Smooth muscle cell (in vitro differentiated cells): Measurements from ENCODE around the gene EDAR. TPM values are rescaled to one million over a fixed set of nuclear protein-coding genes. Genes with fewer than 3 reads are reported as not detected.

Experiments used
- DNase-seq: peaks from one replicate; lab custom pipeline; 2025; ENCODE audit not compliant: unreplicated experiment; lab: John Stamatoyannopoulos, UW
- H2AFZ ChIP-seq: fragments of 200-600 bp; sonication (generic); 2 replicates; pipeline ENCODE4 v1.6.0; 2016; ENCODE audit warnings: antibody characterized with exemption, low read depth, mild to moderate bottlenecking
- H3F3A ChIP-seq: fragments of 200-600 bp; sonication (generic); 2 replicates; pipeline ENCODE4 v1.6.0; 2017; ENCODE audit warnings: antibody characterized with exemption, low read depth
- H3K27ac ChIP-seq: fragments of 200-600 bp; sonication (generic); 2 replicates; pipeline ENCODE4 v1.5.1; 2016; ENCODE audit warnings: low read depth, mild to moderate bottlenecking
- H3K27me3 ChIP-seq: fragments of 200-600 bp; sonication (generic); 2 replicates; pipeline ENCODE4 v1.6.1; 2016; ENCODE audit warnings: low read depth, mild to moderate bottlenecking
- H3K36me3 ChIP-seq: fragments of 200-600 bp; sonication (generic); 2 replicates; pipeline ENCODE4 v1.5.1; 2016; ENCODE audit warnings: low read depth
- H3K4me1 ChIP-seq: fragments of 200-600 bp; sonication (generic); 2 replicates; pipeline ENCODE4 v1.5.1; 2016; ENCODE audit warnings: low read depth
- H3K4me2 ChIP-seq: fragments of 200-600 bp; sonication (generic); 2 replicates; pipeline ENCODE4 v1.6.0; 2016; ENCODE audit warnings: mild to moderate bottlenecking
- H3K4me3 ChIP-seq: fragments of 200-600 bp; sonication (generic); 2 replicates; pipeline ENCODE4 v1.5.1; 2016; ENCODE audit warnings: mild to moderate bottlenecking
- H3K79me2 ChIP-seq: fragments of 200-600 bp; sonication (generic); 2 replicates; pipeline ENCODE4 v1.6.0; 2016; ENCODE audit warnings: low read depth, mild to moderate bottlenecking
- H3K9ac ChIP-seq: fragments of 200-600 bp; sonication (generic); 2 replicates; pipeline ENCODE4 v1.6.0; 2016; ENCODE audit warnings: low read depth
- H3K9me3 ChIP-seq: fragments of 200-600 bp; sonication (generic); replicated peaks from 2 replicates; pipeline ENCODE4 v1.5.1; 2016; ENCODE audit warnings: low read depth
- H4K20me1 ChIP-seq: fragments of 200-600 bp; sonication (generic); 2 replicates; pipeline ENCODE4 v1.6.0; 2016; ENCODE audit warnings: low read depth
- CTCF ChIP-seq: fragments of 200-600 bp; sonication (generic); IDR thresholded peaks from 2 replicates; pipeline ENCODE4 v1.5.1; 2017; ENCODE audit warnings: borderline replicate concordance, mild to moderate bottlenecking, antibody characterized with exemption; ENCODE audit not compliant: insufficient read depth, poor library complexity, severe bottlenecking
- WGBS: methylation state at CpG from one replicate; pipeline ENCODE4 v1.1.7; 2016; ENCODE audit warnings: low lambda C conversion rate; 5-methylcytosine and 5-hydroxymethylcytosine counted together
- polyA plus RNA-seq: library from polyadenylated mRNA; unstranded; fragments of >200 nt; fragmentation: Nextera tagmentation; extraction: Ambion mirVana; gene quantifications from 2 replicates; pipeline ENCODE4 v1.2.1, GENCODE V29; 2016
- total RNA-seq: library from RNA; depleted of rRNA; stranded (reverse); fragments of >200 nt; gene quantifications from 2 replicates; pipeline ENCODE4 v1.2.3, GENCODE V29; 2014

Gene EDAR
- total and polyA plus RNA-seq, 2 experiments from 2014 or later = 0.09 TPM; not detected in 1

GRCh38 chr2:109013051-109013450 is 24.0 kb upstream of the EDAR start:
- Histone ChIP-seq H3K79me2 (no peaks in the 10 kb centered on the region), H3K36me3 (no peaks in the 10 kb centered on the region), H3F3A (no peaks in the 10 kb centered on the region), H3K4me3 (no peak overlapping the region), H4K20me1 (no peaks in the 10 kb centered on the region), H3K27me3 (no peaks in the 10 kb centered on the region), H3K4me2 (no peak overlapping the region), H3K27ac (no peak overlapping the region), H2AFZ (no peak overlapping the region), H3K4me1 (no peaks in the 10 kb centered on the region), H3K9me3 (no peaks in the 10 kb centered on the region), H3K9ac (no peak overlapping the region)
- 89% methylated on average over 5 of the region's 5 CpGs for WGBS
- TF ChIP-seq CTCF = no peak
- no peak for DNase-seq

GRCh38 chr2:109009920-109010610 is 21.0 kb upstream of the EDAR start:
- H3K27ac ChIP-seq = peak overlapping the region; percentile 15
- H3K9me3 ChIP-seq = no peaks in the 10 kb centered on the region
- H3K4me3 ChIP-seq = no peak overlapping the region
- WGBS = 45% methylated on average over 9 of the region's 9 CpGs
- no peaks in the 10 kb centered on the region for H3K4me1 ChIP-seq
- no peaks in the 10 kb centered on the region for H3F3A ChIP-seq
- peak overlapping the region; percentile 40 for H3K4me2 ChIP-seq
- no peaks in the 10 kb centered on the region for H4K20me1 ChIP-seq
- H3K27me3 ChIP-seq = no peaks in the 10 kb centered on the region
- no peak for DNase-seq
- no peaks in the 10 kb centered on the region for H3K36me3 ChIP-seq
- TF ChIP-seq CTCF = no peak
- H3K9ac ChIP-seq = no peak overlapping the region
- no peaks in the 10 kb centered on the region for H3K79me2 ChIP-seq
- no peak overlapping the region for H2AFZ ChIP-seq

GRCh38 chr2:109006971-109007370 is 18.0 kb upstream of the EDAR start:
- H3K9me3 ChIP-seq = no peaks in the 10 kb centered on the region
- TF ChIP-seq CTCF = no peak
- H3K4me3 ChIP-seq = no peak overlapping the region
- H3K4me2 ChIP-seq = no peak overlapping the region
- H3K79me2 ChIP-seq = no peaks in the 10 kb centered on the region
- 91% methylated on average over 4 of the region's 4 CpGs for WGBS
- H3K27me3 ChIP-seq = no peaks in the 10 kb centered on the region
- H2AFZ ChIP-seq = no peak overlapping the region
- no peak overlapping the region for H3K9ac ChIP-seq
- no peak for DNase-seq
- H3K36me3 ChIP-seq = no peaks in the 10 kb centered on the region
- no peaks in the 10 kb centered on the region for H3K4me1 ChIP-seq
- H3K27ac ChIP-seq = no peak overlapping the region
- H3F3A ChIP-seq = no peaks in the 10 kb centered on the region
- H4K20me1 ChIP-seq = no peaks in the 10 kb centered on the region

- H3K27me3 ChIP-seq = no peaks in the 10 kb centered on the region
- no peaks in the 10 kb centered on the region for H3F3A ChIP-seq
- TF ChIP-seq CTCF = no peak
- WGBS = 95% methylated on average over 20 of the region's 20 CpGs
- no peaks in the 10 kb centered on the region for H4K20me1 ChIP-seq
- no peaks in the 10 kb centered on the region for H3K79me2 ChIP-seq
- DNase-seq = no peak
- H2AFZ ChIP-seq = no peak overlapping the region
- no peak overlapping the region for H3K9ac ChIP-seq
- H3K4me1 ChIP-seq = no peaks in the 10 kb centered on the region
- H3K4me2 ChIP-seq = no peak overlapping the region
- H3K4me3 ChIP-seq = no peak overlapping the region
- no peaks in the 10 kb centered on the region for H3K36me3 ChIP-seq
- H3K9me3 ChIP-seq = no peaks in the 10 kb centered on the region
- no peak overlapping the region for H3K27ac ChIP-seq
Observed at GRCh38 chr2:109005686-109006204, 16.7 kb upstream of the EDAR start.
